GM12892 (cell line): ENCODE data around the gene CCDC89.
"Not testable (repeated sequence)": the region's sequence is repeated elsewhere in the genome, so short reads cannot be mapped to it uniquely, and the experiment has no call there.

Experiments used
- DNase-seq: peaks from one replicate; pipeline ENCODE4 v3.0.0; 2011; ENCODE audit not compliant: insufficient read length
- FAIRE-seq: peaks from 2 replicates; lab custom pipeline; 2011; peaks lifted over from hg19 to GRCh38; lab: Jason Lieb, UNC
- POLR2A ChIP-seq: IDR thresholded peaks from 2 replicates; pipeline ENCODE4 v1.6.1; 2011; ENCODE audit warnings: low read depth, low read length, control low read depth
- POLR2AphosphoS5 ChIP-seq: IDR thresholded peaks from 2 replicates; pipeline ENCODE4 v1.6.1; 2011; ENCODE audit warnings: low read depth, low read length, control low read depth
- TAF1 ChIP-seq: IDR thresholded peaks from 2 replicates; pipeline ENCODE4 v1.6.1; 2011; ENCODE audit warnings: low read depth, mild to moderate bottlenecking, control low read depth, low read length, borderline replicate concordance

CCDC89 gene

GRCh38 chr11:85663080-85663752 lies 22.8 kb downstream of the CCDC89 start:
- no peak for FAIRE-seq
- TF ChIP-seq TAF1 (no peak), POLR2AphosphoS5 (no peak), POLR2A (no peak)
- DNase-seq, result no peak

DNA sequence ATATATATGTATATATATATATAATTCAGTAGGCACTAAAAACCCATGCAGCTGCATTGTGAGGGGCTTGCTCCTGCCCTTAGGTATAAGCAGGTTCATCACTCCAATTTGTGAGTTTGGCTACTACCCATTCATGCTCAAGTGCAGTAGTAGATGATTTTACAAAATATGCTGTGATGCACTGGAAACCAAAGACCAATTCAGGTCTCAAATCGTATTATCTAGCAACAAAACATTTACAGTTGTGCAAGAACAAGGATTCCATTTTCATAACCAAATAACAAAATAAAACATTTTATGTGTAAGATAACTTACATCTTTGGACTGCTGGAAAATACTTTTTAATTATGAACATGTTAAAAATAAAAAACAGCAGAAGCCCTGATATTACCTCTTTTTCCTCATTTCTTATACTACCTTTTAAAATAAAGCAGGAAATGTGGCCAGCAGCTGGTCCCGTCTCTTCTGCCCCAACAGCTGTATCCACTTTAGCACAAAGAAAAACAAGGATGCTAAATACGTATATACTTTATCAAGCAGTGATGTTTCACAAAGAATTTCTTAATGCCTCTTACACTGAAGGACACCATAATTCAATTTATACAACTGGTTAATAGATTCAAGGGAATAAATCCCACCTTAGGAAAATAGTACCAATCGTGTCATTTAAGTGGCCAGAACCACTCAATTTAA lies 23.9 kb downstream of the CCDC89 start:
- TF ChIP-seq TAF1 (no peak), POLR2AphosphoS5 (no peak), POLR2A (no peak)
- no peak for DNase-seq
- no peak for FAIRE-seq

- no peak for DNase-seq
- TF ChIP-seq POLR2AphosphoS5, result no peak
- TF ChIP-seq TAF1, result no peak
- no peak for TF ChIP-seq POLR2A
- no peak for FAIRE-seq
Observed at GRCh38 chr11:85658180-85658579, 27.8 kb downstream of the CCDC89 start.

DNA sequence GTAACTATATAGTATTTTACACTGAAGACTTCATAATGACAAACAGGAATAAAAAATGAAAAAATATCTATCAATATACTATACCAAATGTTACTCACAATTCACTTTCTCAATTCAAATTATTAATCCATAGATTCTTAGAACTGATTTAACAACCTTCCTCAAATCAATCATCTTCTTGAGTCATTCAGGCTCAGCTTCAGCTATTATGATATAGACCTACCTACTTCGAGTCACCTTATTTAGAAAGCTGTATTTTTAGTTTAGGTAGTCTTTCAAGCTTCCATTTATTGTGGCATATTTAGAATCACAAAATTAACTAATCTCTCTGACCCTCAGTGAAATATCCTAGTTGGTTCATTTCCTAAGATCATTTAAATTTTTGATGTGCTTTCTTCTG lies 29.2 kb downstream of the CCDC89 start:
- no peak for TF ChIP-seq TAF1
- no peak for TF ChIP-seq POLR2A
- no peak for TF ChIP-seq POLR2AphosphoS5
- DNase-seq (no peak), FAIRE-seq (no peak)

DNA sequence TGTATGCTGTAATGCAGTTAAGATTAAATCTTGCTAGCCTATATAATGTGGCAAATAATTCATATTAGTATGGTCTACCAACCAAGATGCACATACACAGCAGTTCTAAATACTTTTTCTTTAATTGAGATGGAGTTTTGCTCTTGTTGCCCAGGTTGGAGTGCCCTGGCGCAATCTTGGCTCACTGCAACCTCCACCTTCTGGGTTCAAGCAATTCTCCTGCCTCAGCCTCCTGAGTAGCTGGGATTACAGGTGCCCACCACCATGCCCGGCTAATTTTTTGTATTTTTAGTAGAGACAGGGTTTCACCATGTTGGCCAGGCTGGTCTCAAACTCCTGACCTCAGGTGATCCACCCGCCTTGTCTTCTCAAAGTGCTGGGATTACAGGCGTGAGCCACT lies 31.7 kb downstream of the CCDC89 start:
- not testable (repeated sequence) for DNase-seq, FAIRE-seq

- FAIRE-seq (no peak), DNase-seq (no peak)
- TF ChIP-seq POLR2A (no peak), POLR2AphosphoS5 (no peak), TAF1 (no peak)
Observed at GRCh38 chr11:85652786-85653447, 33.1 kb downstream of the CCDC89 start.

DNA sequence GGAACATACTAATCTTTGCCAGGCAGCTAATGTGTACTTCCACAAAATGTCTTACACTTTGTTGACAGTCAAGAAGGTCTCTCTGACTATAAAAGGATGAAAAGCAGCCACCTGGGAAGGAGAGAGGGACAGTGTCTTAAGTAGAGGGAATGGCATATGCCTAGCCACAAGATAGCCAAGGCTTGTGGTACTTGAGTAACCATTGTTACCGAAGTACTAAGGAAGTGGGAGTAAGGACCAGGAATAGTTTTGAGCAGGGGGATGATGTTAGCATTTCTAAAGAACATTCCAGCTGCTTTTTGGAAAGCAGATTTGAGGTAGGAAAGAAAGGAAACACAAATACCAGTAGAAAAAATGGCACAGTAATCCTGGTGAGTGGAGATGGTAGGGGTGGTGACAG lies 34.9 kb downstream of the CCDC89 start:
- no peak for FAIRE-seq
- DNase-seq, result no peak
- no peak for TF ChIP-seq POLR2A
- no peak for TF ChIP-seq TAF1
- TF ChIP-seq POLR2AphosphoS5, result no peak

GRCh38 chr11:85647604-85648299 lies 38.2 kb downstream of the CCDC89 start, which contains the start of gene TMEM126A:
Gene TMEM126A (plus strand): TSS chr11:85647967. CDS start chr11:85650256, 2,289 bp downstream.
- FAIRE-seq (peak; percentile 100), DNase-seq (peak; percentile 66)
- TF ChIP-seq POLR2A, result peak; percentile 97
- TF ChIP-seq POLR2AphosphoS5, result peak; percentile 95
- TF ChIP-seq TAF1, result peak; percentile 82

DNA sequence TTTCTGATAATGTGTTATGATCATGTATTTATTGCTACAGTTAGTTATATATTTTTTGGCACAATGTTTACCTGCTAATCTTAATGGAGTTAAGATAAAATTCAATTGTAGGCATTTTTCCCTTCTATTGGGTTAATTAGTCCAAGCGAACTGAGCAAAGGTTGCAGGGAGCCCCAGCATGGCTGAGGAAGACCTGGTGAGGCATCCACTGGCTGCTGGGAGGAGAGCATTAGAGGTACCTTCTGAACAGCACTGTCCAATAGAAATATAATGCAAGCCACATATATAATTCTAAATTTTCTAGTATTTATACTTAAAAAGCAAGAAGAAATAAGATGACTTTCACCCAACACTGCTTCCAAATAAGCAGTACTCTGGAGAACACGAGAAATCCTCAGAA lies 38.9 kb downstream of the CCDC89 start:
- FAIRE-seq, result no peak
- TF ChIP-seq POLR2A (no peak), POLR2AphosphoS5 (no peak), TAF1 (no peak)
- DNase-seq, result no peak

- FAIRE-seq (peak; percentile 48), DNase-seq (no peak)
- TF ChIP-seq POLR2A (no peak), POLR2AphosphoS5 (no peak), TAF1 (no peak)
Observed at GRCh38 chr11:85643191-85643614, 42.8 kb downstream of the CCDC89 start.

GRCh38 chr11:85634747-85635146 lies 51.2 kb downstream of the CCDC89 start:
- FAIRE-seq (no peak), DNase-seq (no peak)
- TF ChIP-seq POLR2A (no peak), POLR2AphosphoS5 (no peak)
